ENCODE data around the gene MRPS26.
"Not testable (repeated sequence)": the region's sequence is repeated elsewhere in the genome, so short reads cannot be mapped to it uniquely, and the experiment has no call there.

Gene MRPS26

DNA sequence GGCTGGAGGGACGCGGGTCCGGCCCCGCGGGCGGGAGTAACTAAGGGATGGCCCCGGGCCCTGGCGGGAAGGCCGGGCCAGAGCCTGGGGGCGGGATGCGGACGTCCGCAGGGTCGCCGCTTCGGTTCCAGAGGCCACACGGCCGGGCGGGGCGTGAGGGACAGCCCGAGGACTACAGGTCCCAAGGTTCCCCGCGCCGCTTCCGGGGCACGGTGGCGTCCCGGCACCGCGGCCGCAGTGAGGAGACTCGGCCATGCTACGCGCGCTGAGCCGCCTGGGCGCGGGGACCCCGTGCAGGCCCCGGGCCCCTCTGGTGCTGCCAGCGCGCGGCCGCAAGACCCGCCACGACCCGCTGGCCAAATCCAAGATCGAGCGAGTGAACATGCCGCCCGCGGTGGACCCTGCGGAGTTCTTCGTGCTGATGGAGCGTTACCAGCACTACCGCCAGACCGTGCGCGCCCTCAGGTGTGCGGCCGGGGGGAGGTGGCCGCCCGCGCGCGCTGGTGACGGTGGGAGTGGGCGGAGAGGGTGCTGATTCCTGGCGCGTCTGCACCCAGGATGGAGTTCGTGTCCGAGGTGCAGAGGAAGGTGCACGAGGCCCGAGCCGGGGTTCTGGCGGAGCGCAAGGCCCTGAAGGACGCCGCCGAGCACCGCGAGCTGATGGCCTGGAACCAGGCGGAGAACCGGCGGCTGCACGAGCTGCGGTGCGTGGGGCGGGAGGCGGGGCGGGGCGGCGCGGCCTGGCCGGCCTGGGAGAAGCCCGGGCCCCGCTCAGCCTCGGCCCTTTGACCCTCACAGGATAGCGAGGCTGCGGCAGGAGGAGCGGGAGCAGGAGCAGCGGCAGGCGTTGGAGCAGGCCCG lies at the start of gene MRPS26:
MRPS26 (plus strand) TSS at position 237 of the 861 bp plus-strand sequence; CDS start at position 254, 17 bp downstream.
- no peak for DNase-seq
- in situ Hi-C loops (cut with MboI; ENCODE audit: low pct_unique_long_range_greater_than_20kb, low sequenced_read_pairs): no loop called here

DNA sequence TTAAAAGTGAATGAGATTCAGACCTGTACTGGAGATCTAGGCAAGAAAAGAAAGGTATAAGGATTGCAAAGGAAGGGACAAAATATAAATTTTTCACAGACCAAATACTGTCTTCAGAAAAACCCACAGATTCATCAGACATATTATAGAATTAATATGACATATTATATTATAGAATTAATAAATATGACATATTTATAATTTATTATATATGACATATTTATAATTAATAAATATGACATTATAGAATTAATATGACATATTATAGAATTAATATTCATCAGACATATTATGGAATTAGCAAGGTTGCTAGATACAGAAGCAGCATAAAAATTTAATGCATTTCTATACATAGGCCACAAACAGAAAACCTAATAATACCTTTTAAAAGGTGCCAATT lies 47.1 kb upstream of the MRPS26 start:
- DNase-seq: no peak
- in situ Hi-C loops (cut with MboI; ENCODE audit: low pct_unique_long_range_greater_than_20kb, low sequenced_read_pairs): no loop called here

DNA sequence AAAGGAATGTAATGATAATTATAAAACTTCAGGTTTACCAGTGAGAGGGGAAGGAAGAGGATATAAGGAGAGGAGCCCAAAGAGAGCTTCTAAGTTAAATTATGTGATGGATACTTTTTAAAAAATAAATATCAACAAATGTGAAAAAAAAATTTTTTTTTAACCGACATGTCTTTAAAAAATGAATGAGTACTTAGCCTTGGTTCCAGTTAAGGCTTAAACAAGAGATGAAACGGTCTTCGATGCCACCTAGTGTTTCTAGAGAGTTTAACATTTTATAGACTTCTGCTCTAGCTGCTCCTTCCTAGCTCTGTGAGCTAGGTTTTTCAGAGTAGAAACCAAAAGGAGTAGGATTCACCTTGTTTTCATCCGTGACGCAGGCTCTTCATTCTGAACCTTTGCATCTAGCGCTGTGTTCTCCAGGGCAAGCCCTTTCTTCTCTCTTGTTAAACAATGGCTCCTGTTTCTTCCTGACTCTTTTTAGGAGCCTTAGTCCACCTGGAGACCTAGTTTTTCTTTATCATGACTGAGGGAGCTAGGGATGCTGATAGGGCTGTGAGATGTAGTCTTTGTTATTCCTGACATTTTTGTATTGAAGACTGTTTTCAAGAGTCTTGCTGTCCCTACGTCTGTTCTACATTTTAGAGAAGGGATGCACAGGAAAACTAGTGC lies 44.9 kb upstream of the MRPS26 start:
- DNase-seq: peak; percentile 77

DNA sequence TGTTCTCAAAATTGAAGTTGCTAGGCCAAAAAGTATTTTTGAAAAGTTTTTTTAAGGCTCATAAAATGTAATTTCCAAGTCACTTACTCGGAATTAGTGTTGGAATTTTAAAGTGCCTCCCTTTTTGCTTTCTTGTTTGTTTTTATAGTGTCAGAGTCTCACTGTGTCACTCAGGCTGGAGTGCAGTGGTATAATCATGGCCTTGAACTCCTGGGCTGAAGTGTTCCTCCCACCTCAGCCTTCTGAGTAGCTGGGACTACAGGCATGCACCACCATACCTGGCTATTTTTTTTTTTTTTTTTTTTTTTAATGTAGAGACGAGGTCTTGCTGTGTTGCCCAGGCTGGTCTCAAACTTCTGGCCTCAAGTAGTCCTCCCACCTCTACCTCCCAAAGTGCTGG lies 42.4 kb upstream of the MRPS26 start:
- in situ Hi-C loops (cut with MboI; ENCODE audit: low pct_unique_long_range_greater_than_20kb, low sequenced_read_pairs): no loop called here
- no peak for DNase-seq

More for the DNA sequence above, 44.9 kb upstream of the MRPS26 start:
- in situ Hi-C loops (cut with MboI; ENCODE audit: low pct_unique_long_range_greater_than_20kb, low sequenced_read_pairs): no loop called here

DNA sequence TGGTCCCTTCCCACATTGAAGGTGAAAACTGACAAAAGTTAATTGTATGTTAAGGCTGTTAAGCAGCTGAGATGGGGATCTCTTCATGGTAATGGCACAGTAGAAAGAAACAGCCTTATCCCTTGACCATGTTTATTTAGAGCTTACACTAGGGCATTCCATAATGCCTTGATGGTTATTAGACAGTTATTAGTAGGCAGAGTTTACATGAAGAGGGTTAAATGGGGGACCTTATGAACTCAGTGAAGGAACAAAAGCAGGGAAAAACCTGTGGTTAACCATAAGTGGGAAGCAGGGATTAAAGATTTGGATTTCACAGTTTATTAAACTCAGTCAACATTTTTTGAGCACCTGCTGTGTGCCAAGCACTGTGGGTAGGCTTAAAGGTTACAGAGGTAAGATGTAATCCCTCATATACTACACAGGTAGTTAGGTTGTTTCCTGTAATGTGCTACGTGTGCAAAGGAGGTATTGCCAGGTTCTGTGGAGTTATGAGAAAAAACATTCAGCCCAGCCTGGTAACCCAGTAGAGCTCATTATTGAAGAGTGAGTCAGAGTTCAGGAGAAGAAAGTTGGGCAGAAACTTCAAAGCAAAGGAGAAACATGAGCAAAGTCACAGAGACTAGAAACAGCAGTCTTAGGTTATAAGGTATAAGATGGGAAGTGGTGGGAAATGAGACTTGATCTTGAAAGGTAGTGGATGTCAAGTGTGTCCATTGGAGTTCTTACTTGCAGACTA lies 34.7 kb upstream of the MRPS26 start:
- DNase-seq: no peak
- in situ Hi-C loops (cut with MboI; ENCODE audit: low pct_unique_long_range_greater_than_20kb, low sequenced_read_pairs): no loop called here

DNA sequence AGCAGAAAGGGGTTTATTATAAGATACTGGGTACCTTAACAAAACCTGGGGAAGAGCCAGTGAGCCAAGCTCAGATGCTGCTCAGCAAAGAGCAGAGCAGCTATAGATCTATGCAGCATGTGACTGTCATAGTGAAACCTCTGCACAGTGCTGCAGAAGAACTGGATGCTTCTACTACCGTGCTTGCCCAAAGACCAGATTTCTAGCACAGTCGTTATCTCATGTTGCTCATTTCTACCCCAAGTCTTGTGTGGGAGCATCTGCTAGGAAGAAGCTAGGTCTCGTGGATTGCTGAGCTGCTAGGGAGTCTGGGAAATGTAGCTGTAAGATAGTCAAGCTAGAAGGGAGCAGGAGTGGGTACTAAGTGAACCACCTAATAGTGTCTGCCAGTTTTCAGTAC lies 34.1 kb upstream of the MRPS26 start:
- in situ Hi-C loops (cut with MboI; ENCODE audit: low pct_unique_long_range_greater_than_20kb, low sequenced_read_pairs): no loop called here
- no peak for DNase-seq

DNA sequence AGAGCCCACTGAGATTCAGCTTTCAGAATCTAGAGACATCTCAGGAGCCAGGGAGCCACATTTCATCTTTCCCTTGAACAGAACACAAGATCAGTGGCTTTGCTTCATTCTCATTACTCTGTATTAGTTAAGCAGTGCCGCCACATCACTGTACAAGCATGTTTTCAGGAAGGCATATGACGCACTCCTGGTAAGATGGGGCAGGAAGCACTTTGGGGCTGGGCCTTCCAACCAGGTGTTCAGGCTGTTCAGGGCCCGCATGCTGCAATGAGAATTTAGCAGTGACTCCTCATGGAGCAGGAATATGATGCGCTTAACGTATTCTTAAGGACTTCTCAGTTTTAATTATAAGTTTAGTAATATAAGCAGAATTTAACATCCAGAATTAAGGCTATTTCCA lies 32.1 kb upstream of the MRPS26 start:
- in situ Hi-C loops (cut with MboI; ENCODE audit: low pct_unique_long_range_greater_than_20kb, low sequenced_read_pairs): no loop called here
- no peak for DNase-seq

DNA sequence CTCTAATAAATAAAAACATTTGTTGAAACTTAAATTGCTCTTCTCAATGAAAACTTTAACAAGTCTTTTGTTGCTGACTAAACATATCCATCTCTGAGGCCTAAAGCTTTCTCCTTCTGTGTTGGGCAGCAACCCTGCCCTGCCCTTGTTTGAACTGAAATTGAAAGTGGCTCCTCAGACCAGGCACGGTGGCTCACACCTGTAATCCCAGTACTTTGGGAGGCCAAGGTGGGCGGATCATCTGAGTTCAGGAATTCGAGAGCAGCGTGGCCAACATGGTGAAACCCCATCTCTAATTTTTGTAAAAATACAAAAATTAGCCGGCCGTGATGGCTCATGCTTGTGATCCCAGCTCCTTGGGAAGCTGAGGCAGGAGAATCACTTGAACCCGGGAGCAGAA lies 31.7 kb upstream of the MRPS26 start:
- DNase-seq: no peak
- in situ Hi-C loops (cut with MboI; ENCODE audit: low pct_unique_long_range_greater_than_20kb, low sequenced_read_pairs): no loop called here

DNA sequence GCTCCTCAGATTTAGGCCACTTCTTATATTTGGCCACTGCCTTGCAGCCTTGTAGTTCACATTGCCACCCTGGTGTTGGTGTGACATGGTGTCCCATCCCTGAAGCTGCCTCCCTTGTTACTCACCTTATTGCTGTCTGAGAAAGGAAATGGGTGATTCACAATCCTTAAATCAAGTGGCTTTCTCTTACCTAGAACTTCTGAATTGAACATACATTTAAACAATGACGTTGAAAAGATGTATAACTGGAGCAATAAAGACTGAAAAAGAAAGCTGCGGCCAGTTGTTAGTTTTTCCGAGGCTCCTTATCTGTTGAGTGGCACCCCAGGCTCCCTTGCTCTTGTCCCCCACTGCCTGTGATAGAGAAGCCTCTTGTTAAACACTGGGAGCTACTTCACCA lies 31.2 kb upstream of the MRPS26 start:
- in situ Hi-C loops (cut with MboI; ENCODE audit: low pct_unique_long_range_greater_than_20kb, low sequenced_read_pairs): no loop called here
- no peak for DNase-seq

DNA sequence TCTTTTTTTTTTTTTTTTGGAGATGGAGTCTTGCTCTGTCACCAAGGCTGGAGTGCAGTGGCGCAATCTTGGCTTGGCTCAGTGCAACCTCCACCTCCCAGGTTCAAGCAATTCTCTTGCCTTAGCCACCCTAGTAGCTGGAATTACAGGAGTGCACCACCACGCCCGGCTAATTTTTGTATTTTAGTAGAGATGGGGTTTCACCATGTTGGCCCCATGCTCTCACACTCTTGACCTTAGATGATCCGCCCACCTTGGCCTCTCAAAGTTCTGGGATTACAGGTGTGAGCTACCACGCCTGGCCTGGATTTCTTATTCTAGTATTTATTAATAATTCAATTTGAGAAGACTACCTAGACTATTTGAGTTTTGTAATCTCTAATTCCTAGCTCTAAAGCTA lies 30.6 kb upstream of the MRPS26 start:
- in situ Hi-C loops (cut with MboI; ENCODE audit: low pct_unique_long_range_greater_than_20kb, low sequenced_read_pairs); DNase-seq: not testable (repeated sequence)

DNA sequence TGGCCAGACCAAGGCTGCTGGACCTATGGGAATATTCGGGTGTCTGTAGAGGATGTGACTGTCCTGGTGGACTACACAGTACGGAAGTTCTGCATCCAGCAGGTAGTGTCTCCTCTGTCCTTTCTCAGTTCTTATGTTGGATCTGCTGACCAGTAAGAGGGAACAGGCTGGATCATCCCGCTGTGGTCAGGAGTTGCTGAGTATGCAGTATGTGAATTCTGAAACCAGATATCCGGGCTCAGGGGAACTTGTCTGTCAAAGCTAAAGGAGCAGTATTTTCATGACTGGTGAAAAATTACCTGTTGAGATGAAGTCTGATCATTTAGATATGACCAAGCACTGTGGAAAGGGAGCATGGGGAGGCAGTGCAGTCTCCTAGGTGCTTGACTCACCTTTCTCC lies 24.5 kb upstream of the MRPS26 start:
- DNase-seq: no peak
- in situ Hi-C loops (cut with MboI; ENCODE audit: low pct_unique_long_range_greater_than_20kb, low sequenced_read_pairs): no loop called here

DNA sequence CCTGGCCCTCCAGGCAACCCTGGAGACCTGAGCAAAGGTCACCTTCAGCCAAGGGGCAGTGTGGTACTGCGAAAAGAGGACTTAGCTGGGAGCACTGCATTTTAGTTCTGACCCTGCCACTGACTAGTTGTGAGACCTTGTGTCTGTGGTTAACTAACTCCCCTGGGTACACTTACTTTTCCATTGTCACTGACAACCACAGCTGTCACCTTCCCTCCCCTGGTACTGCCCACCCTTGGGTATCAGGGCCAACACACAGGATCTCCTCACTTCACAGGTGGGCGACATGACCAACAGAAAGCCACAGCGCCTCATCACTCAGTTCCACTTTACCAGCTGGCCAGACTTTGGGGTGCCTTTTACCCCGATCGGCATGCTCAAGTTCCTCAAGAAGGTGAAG lies 24.1 kb upstream of the MRPS26 start:
- in situ Hi-C loops (cut with MboI; ENCODE audit: low pct_unique_long_range_greater_than_20kb, low sequenced_read_pairs): no loop called here

DNA sequence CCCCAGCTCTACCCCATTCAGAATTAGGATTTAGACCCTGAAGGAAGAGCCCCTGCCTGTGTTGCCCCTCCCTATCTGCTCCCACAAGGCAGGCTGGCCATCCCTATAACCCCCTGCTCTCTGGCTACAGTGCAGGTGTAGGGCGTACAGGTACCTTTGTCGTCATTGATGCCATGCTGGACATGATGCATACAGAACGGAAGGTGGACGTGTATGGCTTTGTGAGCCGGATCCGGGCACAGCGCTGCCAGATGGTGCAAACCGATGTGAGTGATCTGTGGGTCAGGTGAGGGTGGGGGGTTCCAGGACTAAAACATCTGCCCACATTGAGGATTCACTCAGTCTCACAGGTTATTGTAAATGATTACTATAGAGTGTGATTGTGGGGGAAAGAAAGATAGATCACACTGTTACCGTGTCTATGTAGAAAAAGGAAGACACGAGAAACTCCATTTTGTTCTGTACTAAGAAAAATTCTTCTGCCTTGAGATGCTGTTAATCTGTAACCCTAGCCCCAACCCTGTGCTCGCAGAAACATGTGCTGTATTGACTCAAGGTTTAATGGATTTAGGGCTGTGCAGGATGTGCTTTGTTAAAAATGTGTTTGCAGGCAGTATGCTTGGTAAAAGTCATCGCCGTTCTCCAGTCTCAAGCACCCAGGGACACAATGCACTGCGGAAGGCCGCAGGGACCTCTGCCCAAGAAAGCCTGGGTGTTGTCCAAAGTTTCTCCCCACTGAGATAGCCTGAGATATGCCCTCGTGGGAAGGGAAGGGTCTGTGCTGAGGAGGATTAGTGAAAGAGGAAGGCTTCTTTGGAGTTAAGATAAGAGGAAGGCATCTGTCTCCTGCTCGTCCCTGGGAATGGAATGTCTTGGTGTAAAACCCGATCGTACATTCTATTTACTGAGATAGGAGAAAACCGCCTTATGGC lies 23.0 kb upstream of the MRPS26 start:
- DNase-seq; in situ Hi-C loops (cut with MboI; ENCODE audit: low pct_unique_long_range_greater_than_20kb, low sequenced_read_pairs): not testable (repeated sequence)

More for the DNA sequence above, 24.1 kb upstream of the MRPS26 start:
- DNase-seq: no peak

DNA sequence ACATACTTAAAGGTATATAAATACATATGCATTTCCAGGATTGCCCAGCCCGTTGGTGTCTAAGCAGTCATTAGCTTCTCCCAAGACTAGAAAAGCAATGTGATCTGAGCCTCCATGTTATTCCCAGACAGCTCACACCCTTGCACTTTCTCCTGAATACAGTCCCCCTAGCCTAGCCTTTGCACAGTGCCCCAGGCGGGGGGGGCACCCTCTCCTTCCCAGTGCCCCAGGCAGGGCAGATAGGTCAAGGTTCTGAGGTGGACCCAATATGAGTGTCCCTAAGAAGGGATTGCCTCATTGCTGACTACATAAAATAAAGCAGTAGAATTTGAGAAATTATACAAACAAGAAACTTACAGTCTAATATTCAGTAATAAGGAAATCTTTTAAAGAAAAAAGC lies 17.9 kb upstream of the MRPS26 start:
- DNase-seq: no peak
- in situ Hi-C loops (cut with MboI; ENCODE audit: low pct_unique_long_range_greater_than_20kb, low sequenced_read_pairs): no loop called here

DNA sequence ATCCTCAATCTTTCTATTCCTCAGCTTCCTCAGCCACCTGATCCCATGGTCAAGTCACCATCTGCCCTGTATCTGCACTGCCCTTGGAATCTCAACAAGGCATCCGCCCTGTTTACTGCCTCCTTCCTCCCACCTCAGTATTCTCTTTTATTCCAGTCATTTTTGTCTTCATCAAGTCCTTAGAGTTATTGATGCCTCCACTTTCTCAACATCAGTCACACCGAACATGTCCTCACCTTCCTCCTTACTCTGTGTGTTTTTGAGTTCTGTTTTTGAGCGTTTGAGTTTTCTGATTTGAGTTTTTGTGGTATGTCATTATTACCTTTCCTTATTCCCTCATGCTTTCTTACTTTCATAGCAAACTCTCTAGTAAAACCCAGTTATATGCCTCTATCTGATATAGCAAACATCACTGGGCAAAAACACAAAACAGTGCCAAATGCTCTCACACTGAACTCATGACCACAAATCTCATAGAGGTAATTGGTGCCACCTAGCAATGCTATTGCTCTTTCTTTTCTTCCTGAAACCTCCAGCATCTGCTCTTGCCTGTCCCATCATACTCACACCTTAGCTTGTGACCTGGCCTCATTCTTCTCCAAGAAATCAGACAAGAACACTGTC lies 14.2 kb upstream of the MRPS26 start:
- in situ Hi-C loops (cut with MboI; ENCODE audit: low pct_unique_long_range_greater_than_20kb, low sequenced_read_pairs): no loop called here

DNA sequence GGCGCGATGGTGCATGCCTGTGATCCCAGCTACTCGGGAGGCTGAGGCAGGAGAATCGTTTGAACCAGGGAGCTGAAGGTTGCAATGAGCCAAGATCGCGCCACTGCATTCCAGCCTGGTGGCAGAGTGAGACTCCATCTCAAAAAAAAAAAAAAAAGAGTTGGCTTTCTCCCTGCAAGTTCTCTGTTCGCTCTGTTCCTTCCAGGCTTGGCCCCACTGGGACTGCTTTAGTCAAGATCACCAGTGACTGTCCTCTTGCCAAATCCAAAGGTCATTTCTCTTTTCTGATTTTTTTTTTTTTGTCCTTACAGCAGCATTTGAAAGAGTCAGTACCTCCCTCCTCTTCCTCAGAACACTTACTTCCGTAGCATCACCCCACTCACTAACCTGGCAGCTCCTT lies 13.2 kb upstream of the MRPS26 start:
- in situ Hi-C loops (cut with MboI; ENCODE audit: low pct_unique_long_range_greater_than_20kb, low sequenced_read_pairs): no loop called here

More for the DNA sequence above, 14.2 kb upstream of the MRPS26 start:
- DNase-seq: no peak

DNA sequence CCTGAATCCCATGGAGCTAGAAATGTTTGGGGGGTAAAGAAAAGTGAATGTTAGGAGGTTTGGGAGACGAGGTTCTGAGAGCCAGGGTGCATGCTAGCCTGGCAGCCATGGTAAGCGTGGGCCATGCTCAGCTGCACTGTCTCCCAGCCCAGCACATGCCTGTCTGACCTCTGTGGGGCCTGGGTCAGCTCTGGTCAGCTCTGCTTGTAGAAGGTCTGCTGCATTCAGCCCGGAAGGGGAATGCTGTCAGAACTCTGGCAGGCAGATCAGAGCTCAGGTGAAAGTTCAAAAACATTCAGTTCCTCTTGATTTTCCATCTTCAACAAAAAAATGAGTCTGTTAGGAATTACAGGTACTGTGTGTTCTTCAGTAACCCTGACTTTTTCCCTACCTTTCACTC lies 8.2 kb upstream of the MRPS26 start:
- in situ Hi-C loops (cut with MboI; ENCODE audit: low pct_unique_long_range_greater_than_20kb, low sequenced_read_pairs): no loop called here

More for the DNA sequence above, 13.2 kb upstream of the MRPS26 start:
- DNase-seq: no peak

DNA sequence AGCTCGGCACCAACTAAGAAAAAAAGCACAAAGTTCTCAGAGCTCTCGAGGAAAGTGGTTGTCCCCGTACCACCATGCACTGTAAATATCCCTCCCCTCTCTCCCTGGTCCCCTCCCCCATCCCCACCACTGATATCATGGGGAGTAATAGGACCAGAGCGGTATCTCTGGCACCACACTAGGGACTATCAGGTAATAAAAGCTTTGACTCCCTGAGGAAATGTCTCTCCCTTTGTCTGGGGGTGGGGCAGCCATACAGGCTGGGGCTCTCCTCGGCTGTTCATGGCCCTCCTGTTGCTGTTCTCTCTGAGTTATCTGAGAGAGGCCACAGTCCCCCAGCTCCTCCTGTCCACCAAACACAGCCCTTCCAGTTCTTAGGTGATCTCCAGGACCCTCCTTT lies 7.4 kb upstream of the MRPS26 start:
- in situ Hi-C loops (cut with MboI; ENCODE audit: low pct_unique_long_range_greater_than_20kb, low sequenced_read_pairs): no loop called here
- DNase-seq: no peak

More for the DNA sequence above, 8.2 kb upstream of the MRPS26 start:
- no peak for DNase-seq
